ENCODE data around the gene USP34.

The USP34 gene

DNA sequence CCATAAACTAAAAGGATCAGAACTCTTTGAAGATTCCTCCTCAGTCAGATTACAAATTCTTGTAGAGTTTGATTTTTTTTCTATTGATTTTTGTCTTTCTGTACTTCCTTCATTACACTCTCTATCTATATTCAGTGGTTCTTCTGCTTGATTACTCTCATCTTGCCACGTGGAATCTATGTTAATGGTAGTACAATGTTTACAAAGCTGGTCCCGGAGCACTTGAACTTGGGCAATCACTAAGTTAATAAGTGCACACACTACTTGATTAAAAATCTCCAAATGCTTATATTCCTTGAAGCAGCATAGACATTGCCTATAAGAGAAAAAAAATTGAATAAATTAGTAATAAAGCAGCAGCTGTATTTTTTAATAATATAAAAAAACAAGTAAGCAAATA lies 65.1 kb downstream of the USP34 start:
- TF ChIP-seq, protein P1, sequence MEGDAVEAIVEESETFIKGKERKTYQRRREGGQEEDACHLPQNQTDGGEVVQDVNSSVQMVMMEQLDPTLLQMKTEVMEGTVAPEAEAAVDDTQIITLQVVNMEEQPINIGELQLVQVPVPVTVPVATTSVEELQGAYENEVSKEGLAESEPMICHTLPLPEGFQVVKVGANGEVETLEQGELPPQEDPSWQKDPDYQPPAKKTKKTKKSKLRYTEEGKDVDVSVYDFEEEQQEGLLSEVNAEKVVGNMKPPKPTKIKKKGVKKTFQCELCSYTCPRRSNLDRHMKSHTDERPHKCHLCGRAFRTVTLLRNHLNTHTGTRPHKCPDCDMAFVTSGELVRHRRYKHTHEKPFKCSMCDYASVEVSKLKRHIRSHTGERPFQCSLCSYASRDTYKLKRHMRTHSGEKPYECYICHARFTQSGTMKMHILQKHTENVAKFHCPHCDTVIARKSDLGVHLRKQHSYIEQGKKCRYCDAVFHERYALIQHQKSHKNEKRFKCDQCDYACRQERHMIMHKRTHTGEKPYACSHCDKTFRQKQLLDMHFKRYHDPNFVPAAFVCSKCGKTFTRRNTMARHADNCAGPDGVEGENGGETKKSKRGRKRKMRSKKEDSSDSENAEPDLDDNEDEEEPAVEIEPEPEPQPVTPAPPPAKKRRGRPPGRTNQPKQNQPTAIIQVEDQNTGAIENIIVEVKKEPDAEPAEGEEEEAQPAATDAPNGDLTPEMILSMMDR (IDR thresholded peaks at IDR 0.05; ENCODE audit: insufficient read depth, low read length): no peak
- TF ChIP-seq, protein P2, sequence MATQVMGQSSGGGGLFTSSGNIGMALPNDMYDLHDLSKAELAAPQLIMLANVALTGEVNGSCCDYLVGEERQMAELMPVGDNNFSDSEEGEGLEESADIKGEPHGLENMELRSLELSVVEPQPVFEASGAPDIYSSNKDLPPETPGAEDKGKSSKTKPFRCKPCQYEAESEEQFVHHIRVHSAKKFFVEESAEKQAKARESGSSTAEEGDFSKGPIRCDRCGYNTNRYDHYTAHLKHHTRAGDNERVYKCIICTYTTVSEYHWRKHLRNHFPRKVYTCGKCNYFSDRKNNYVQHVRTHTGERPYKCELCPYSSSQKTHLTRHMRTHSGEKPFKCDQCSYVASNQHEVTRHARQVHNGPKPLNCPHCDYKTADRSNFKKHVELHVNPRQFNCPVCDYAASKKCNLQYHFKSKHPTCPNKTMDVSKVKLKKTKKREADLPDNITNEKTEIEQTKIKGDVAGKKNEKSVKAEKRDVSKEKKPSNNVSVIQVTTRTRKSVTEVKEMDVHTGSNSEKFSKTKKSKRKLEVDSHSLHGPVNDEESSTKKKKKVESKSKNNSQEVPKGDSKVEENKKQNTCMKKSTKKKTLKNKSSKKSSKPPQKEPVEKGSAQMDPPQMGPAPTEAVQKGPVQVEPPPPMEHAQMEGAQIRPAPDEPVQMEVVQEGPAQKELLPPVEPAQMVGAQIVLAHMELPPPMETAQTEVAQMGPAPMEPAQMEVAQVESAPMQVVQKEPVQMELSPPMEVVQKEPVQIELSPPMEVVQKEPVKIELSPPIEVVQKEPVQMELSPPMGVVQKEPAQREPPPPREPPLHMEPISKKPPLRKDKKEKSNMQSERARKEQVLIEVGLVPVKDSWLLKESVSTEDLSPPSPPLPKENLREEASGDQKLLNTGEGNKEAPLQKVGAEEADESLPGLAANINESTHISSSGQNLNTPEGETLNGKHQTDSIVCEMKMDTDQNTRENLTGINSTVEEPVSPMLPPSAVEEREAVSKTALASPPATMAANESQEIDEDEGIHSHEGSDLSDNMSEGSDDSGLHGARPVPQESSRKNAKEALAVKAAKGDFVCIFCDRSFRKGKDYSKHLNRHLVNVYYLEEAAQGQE (IDR thresholded peaks at IDR 0.05; ENCODE audit: insufficient replicate concordance, low read depth): no peak
- TF ChIP-seq GABPA (IDR thresholded peaks at IDR 0.05; ENCODE audit: low read depth) (no peak), SPI1 (IDR thresholded peaks at IDR 0.05; ENCODE audit: borderline replicate concordance, low read depth) (no peak), POLR2AphosphoS5 (IDR thresholded peaks at IDR 0.05; ENCODE audit: low read depth) (no peak)
- DNase-seq (ENCODE audit: low read depth in 1 of 2, low spot score in 1 of 2): no peak
- no peak overlapping the region for H3K4me3 ChIP-seq (replicated peaks; ENCODE audit: insufficient read depth, low read length)
- H3K27ac ChIP-seq (replicated peaks): no peak overlapping the region
- no peaks in the 10 kb centered on the region for H3K27me3 ChIP-seq (ENCODE audit: insufficient read depth, poor library complexity, severe bottlenecking)

DNA sequence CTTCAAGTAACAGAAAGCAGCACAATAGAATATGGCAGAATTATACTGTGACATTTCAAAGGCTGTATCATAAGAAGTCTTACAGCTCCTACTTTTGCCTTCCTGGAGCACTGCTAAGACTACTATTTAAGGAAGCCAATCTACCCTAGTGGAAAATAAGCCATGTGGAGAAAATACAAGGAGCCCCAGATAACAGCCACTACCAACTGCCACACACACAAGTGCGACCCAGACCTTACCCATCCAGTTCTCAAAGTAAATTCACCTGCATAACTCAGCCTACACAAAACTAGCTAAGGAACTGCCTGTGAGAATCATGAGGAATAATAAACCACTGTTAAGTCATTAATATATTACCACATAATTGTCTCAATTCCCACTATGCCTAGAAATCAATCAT lies 66.4 kb downstream of the USP34 start:
- Histone ChIP-seq H3K4me3 (replicated peaks; ENCODE audit: insufficient read depth, low read length) (no peak overlapping the region), H3K27me3 (ENCODE audit: insufficient read depth, poor library complexity, severe bottlenecking) (no peaks in the 10 kb centered on the region), H3K27ac (replicated peaks) (no peak overlapping the region)
- TF ChIP-seq, protein P2 (IDR thresholded peaks at IDR 0.05; ENCODE audit: insufficient replicate concordance, low read depth): no peak
- TF ChIP-seq, protein P1 (IDR thresholded peaks at IDR 0.05; ENCODE audit: insufficient read depth, low read length): no peak
- TF ChIP-seq SPI1 (IDR thresholded peaks at IDR 0.05; ENCODE audit: borderline replicate concordance, low read depth) (no peak), GABPA (IDR thresholded peaks at IDR 0.05; ENCODE audit: low read depth) (no peak), POLR2AphosphoS5 (IDR thresholded peaks at IDR 0.05; ENCODE audit: low read depth) (no peak)
- DNase-seq (ENCODE audit: low read depth in 1 of 2, low spot score in 1 of 2): no peak

DNA sequence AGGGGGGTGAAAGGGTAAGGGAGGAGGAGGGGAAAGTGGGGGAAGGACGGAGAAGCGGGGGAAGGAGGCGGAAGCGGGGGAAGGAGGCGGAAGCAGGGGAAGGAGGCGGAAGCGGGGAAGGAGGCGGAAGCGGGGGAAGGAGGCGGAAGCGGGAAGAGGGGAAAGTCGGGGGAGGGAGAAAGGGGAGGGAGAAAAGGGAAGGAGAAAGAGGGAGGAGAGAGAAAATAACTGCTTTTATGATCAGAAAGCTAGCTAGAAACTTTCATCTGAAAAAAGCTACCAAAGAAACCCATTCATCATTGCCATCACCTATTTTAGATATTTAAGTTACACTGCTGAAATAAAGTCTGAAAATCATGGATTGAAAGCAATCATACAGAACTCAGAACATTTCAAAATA lies 72.5 kb downstream of the USP34 start:
- no peak for DNase-seq (ENCODE audit: low read depth in 1 of 2, low spot score in 1 of 2)
- no peak overlapping the region for H3K27ac ChIP-seq (replicated peaks)

More for the DNA sequence above, 72.5 kb downstream of the USP34 start:
- Histone ChIP-seq H3K27me3 (ENCODE audit: insufficient read depth, poor library complexity, severe bottlenecking) (no peaks in the 10 kb centered on the region), H3K4me3 (replicated peaks; ENCODE audit: insufficient read depth, low read length) (no peak overlapping the region)
- TF ChIP-seq SPI1 (IDR thresholded peaks at IDR 0.05; ENCODE audit: borderline replicate concordance, low read depth): no peak
- TF ChIP-seq, protein P2 (IDR thresholded peaks at IDR 0.05; ENCODE audit: insufficient replicate concordance, low read depth): no peak
- TF ChIP-seq GABPA (IDR thresholded peaks at IDR 0.05; ENCODE audit: low read depth): no peak
- TF ChIP-seq POLR2AphosphoS5 (IDR thresholded peaks at IDR 0.05; ENCODE audit: low read depth): no peak
- TF ChIP-seq, protein P1 (IDR thresholded peaks at IDR 0.05; ENCODE audit: insufficient read depth, low read length): no peak
